Breast epithelium (tissue), 3 donors: ENCODE results near the gene CACNG4.

Experiments
- POLR2A ChIP-seq: fragments of 450-650 bp; IDR thresholded peaks from one replicate; pipeline ENCODE4 v1.6.1; 2016; ENCODE audit warnings: antibody characterized with exemption, mild to moderate bottlenecking, moderate library complexity
- POLR2AphosphoS5 ChIP-seq, 3 donors: sonication (generic); formaldehyde crosslinking; IDR thresholded peaks; one replicate each; pipeline ENCODE4 v1.6.1; 2017; ENCODE audit warnings: antibody characterized with exemption in 3 of 3
- TF ChIP-seq, protein P1 (sequence below), 3 donors: fragments of 450-650 bp; IDR thresholded peaks; one replicate each; pipeline ENCODE4 v1.5.1; 2016 to 2017; ENCODE audit warnings: antibody characterized with exemption in 3 of 3, mild to moderate bottlenecking in 3 of 3, moderate library complexity in 3 of 3

DNA sequence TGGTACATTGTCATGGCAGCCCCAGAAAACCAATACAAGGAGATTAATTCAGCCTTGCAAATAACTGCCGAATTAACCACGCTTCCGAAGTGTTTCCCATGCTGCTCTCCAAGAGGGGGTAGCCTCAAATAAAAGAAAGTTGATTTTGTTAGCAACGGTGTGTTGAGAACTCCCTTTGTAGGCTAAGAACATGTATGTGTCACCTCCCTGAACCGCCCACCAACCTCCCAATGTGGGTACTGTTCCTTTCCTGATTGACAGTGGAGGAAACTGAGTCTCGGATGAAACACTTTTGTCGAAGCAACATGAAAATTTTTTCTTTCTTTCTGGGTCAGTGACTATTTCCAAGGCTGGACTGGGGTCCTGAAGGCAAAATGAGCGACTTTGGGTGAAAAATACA, 25.1 kb downstream of the CACNG4 start:
- TF ChIP-seq, protein P1, sequence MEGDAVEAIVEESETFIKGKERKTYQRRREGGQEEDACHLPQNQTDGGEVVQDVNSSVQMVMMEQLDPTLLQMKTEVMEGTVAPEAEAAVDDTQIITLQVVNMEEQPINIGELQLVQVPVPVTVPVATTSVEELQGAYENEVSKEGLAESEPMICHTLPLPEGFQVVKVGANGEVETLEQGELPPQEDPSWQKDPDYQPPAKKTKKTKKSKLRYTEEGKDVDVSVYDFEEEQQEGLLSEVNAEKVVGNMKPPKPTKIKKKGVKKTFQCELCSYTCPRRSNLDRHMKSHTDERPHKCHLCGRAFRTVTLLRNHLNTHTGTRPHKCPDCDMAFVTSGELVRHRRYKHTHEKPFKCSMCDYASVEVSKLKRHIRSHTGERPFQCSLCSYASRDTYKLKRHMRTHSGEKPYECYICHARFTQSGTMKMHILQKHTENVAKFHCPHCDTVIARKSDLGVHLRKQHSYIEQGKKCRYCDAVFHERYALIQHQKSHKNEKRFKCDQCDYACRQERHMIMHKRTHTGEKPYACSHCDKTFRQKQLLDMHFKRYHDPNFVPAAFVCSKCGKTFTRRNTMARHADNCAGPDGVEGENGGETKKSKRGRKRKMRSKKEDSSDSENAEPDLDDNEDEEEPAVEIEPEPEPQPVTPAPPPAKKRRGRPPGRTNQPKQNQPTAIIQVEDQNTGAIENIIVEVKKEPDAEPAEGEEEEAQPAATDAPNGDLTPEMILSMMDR (IDR thresholded peaks at IDR 0.05): no peak
- no peak for TF ChIP-seq POLR2A
- TF ChIP-seq POLR2AphosphoS5 (IDR thresholded peaks at IDR 0.05): no peak
